Lung (tissue), 12 donors: ENCODE measurements around the gene TMTC4. TPM values are rescaled to one million over a fixed set of nuclear protein-coding genes. Genes with fewer than 3 reads are reported as not detected.

Experiments
- ATAC-seq: fragments of 200-7000 bp; cut with Tn5 transposase; one replicate; pipeline ENCODE4 v1.9.1; 2020; ENCODE audit warnings: moderate number of reproducible peaks; ENCODE audit not compliant: insufficient read depth, low FRiP score
- DNase-seq, 3 donors: peaks; one replicate each; pipeline ENCODE4 v3.0.0-alpha.2; 2013 to 2017
- H3K27ac ChIP-seq, 2 donors: one replicate each; pipeline ENCODE4 v1.5.1; 2013; ENCODE audit warnings: mild to moderate bottlenecking in 2 of 2, moderate library complexity in 2 of 2, control low read depth in 1 of 2, inconsistent platforms in 1 of 2, low read depth in 1 of 2, low read length in 1 of 2
- H3K27me3 ChIP-seq, 3 donors: one replicate each; pipeline ENCODE4 v1.5.1; 2013; ENCODE audit warnings: low read length in 2 of 3; ENCODE audit not compliant: control insufficient read depth in 3 of 3, insufficient read depth in 3 of 3
- H3K36me3 ChIP-seq, 4 donors: one replicate each; pipeline ENCODE4 v1.5.1; 2013; ENCODE audit warnings: low read length in 4 of 4, mild to moderate bottlenecking in 1 of 4, moderate library complexity in 1 of 4; ENCODE audit not compliant: control insufficient read depth in 4 of 4, insufficient read depth in 4 of 4
- H3K4me1 ChIP-seq, 5 donors: one replicate each; pipeline ENCODE4 v1.5.1; 2013; ENCODE audit warnings: low read length in 5 of 5, mild to moderate bottlenecking in 2 of 5, moderate library complexity in 1 of 5; ENCODE audit not compliant: control insufficient read depth in 5 of 5, insufficient read depth in 5 of 5
- H3K4me3 ChIP-seq: one replicate; pipeline ENCODE4 v1.5.1; 2013; ENCODE audit warnings: mild to moderate bottlenecking, control low read depth, moderate library complexity
- H3K9ac ChIP-seq, 2 donors: one replicate each; pipeline ENCODE4 v1.5.1; 2013; ENCODE audit warnings: low read length in 2 of 2, control low read depth in 1 of 2; ENCODE audit not compliant: insufficient read depth in 1 of 2
- H3K9me3 ChIP-seq, 4 donors: one replicate each; pipeline ENCODE4 v1.5.1; 2013; ENCODE audit warnings: low read length in 3 of 4, mild to moderate bottlenecking in 1 of 4, moderate library complexity in 1 of 4; ENCODE audit not compliant: control insufficient read depth in 4 of 4, insufficient read depth in 3 of 4
- CTCF ChIP-seq: IDR thresholded peaks from 2 replicates; pipeline ENCODE4 v1.5.1; 2012; ENCODE audit warnings: mild to moderate bottlenecking; ENCODE audit errors: control extremely low read depth, extremely low read depth
- WGBS, 2 donors: extraction: QIAGEN DNeasy Blood & Tissue Kit; methylation state at CpG; one replicate each; pipeline ENCODE4 v1.1.7; 2013; 5-methylcytosine and 5-hydroxymethylcytosine counted together
- polyA plus RNA-seq, 2 donors: library from polyadenylated mRNA; stranded (reverse); fragments of 200-250 nt; gene quantifications; one replicate each; pipeline ENCODE4 v1.2.1, GENCODE V29; 2013
- total RNA-seq, 2 donors: library from RNA; depleted of rRNA in 1 of 2; stranded (reverse); fragments of >200 nt in 1 of 2; gene quantifications; one replicate each; pipeline ENCODE4 v1.2.1, GENCODE V29; 2014 to 2021
- donor health status: control.
- donor health status: control.
- donor health status: Bipolar disorder and iron deficiency.
- donor health status: healthy.
- donor health status: DM: yes; HTN: yes; CAD: no.

TMTC4 gene
- total and polyA plus RNA-seq, 4 donors = 5.0 to 27.1 (median 11.7) TPM

GRCh38 chr13:100658363-100658762, 16.2 kb downstream of the TMTC4 start:
- peaks cover 0 to 7% (median 0%) of the 10 kb centered on the region in 5 donors for H3K4me1 ChIP-seq
- no peak for DNase-seq
- H3K27me3 ChIP-seq = no peaks in the 10 kb centered on the region
- H3K9ac ChIP-seq = no peak overlapping the region
- H3K4me3 ChIP-seq = no peak overlapping the region
- H3K36me3 ChIP-seq = peaks cover 6 to 25% (median 20%) of the 10 kb centered on the region in 4 donors
- WGBS, 2 donors = 22 to 41% methylated on average over 2 of the region's 2 CpGs
- H3K9me3 ChIP-seq = no peaks in the 10 kb centered on the region
- no peak for ATAC-seq
- TF ChIP-seq CTCF = no peak
- H3K27ac ChIP-seq = no peak overlapping the region

GRCh38 chr13:100657881-100658315, 16.7 kb downstream of the TMTC4 start:
- Histone ChIP-seq H3K4me3 (no peak overlapping the region), H3K9ac (no peak overlapping the region), H3K4me1 (peaks cover 0 to 6% (median 0%) of the 10 kb centered on the region in 5 donors), H3K9me3 (no peaks in the 10 kb centered on the region), H3K27ac (no peak overlapping the region), H3K36me3 (peaks cover 6 to 26% (median 18%) of the 10 kb centered on the region in 4 donors), H3K27me3 (no peaks in the 10 kb centered on the region)
- WGBS, 2 donors = 86 to 88% methylated on average over 5 of the region's 5 CpGs
- TF ChIP-seq CTCF = no peak
- DNase-seq (no peak), ATAC-seq (no peak)

GRCh38 chr13:100652510-100652909, 22.1 kb downstream of the TMTC4 start:
- no peaks in the 10 kb centered on the region for H3K4me1 ChIP-seq
- DNase-seq = no peak
- no peak for TF ChIP-seq CTCF
- WGBS, 2 donors = 78 to 81% methylated on average over 2 of the region's 2 CpGs
- peaks cover 0 to 14% (median 9%) of the 10 kb centered on the region in 4 donors for H3K36me3 ChIP-seq
- ATAC-seq = no peak
- no peak overlapping the region for H3K27ac ChIP-seq
- no peaks in the 10 kb centered on the region for H3K27me3 ChIP-seq
- H3K9me3 ChIP-seq = no peaks in the 10 kb centered on the region
- H3K9ac ChIP-seq = no peak overlapping the region
- no peak overlapping the region for H3K4me3 ChIP-seq

GRCh38 chr13:100650326-100650725, 24.3 kb downstream of the TMTC4 start:
- DNase-seq (no peak), ATAC-seq (no peak)
- no peak for TF ChIP-seq CTCF
- H3K4me3 ChIP-seq = no peak overlapping the region
- H3K4me1 ChIP-seq = no peaks in the 10 kb centered on the region
- WGBS, 2 donors = 83 to 84% methylated on average over 14 of the region's 14 CpGs
- no peak overlapping the region for H3K27ac ChIP-seq
- peaks cover 0 to 6% (median 4%) of the 10 kb centered on the region in 4 donors for H3K36me3 ChIP-seq
- no peaks in the 10 kb centered on the region for H3K27me3 ChIP-seq
- H3K9ac ChIP-seq = no peak overlapping the region
- H3K9me3 ChIP-seq = no peaks in the 10 kb centered on the region
